H9 (cell line): ENCODE data around the gene TNPO2. TPM values are rescaled to one million over a fixed set of nuclear protein-coding genes. Genes with fewer than 3 reads are reported as not detected.

Experiments used
- DNase-seq: peaks from one replicate; pipeline ENCODE4 v3.0.0-alpha.2; 2017
- H2AFZ ChIP-seq: one replicate; pipeline ENCODE4 v1.6.1; 2013; ENCODE audit warnings: mild to moderate bottlenecking, low read length, control low read depth, moderate library complexity
- H2AK5ac ChIP-seq: 2 replicates; pipeline ENCODE4 v1.6.1; 2013; ENCODE audit warnings: low read length, control low read depth, mixed read lengths; ENCODE audit not compliant: insufficient read length
- H2BK120ac ChIP-seq: one replicate; pipeline ENCODE4 v1.6.1; 2013; ENCODE audit warnings: low read depth, mild to moderate bottlenecking, low read length, control low read depth, inconsistent platforms; ENCODE audit not compliant: poor library complexity, severe bottlenecking
- H2BK12ac ChIP-seq: 2 replicates; pipeline ENCODE4 v1.6.1; 2013; ENCODE audit warnings: low read length, control low read depth, mixed read lengths, low read depth; ENCODE audit not compliant: insufficient read length
- H2BK15ac ChIP-seq: 2 replicates; pipeline ENCODE4 v1.6.1; 2013; ENCODE audit warnings: low read depth, low read length, control low read depth
- H2BK20ac ChIP-seq: one replicate; pipeline ENCODE4 v1.6.1; 2013; ENCODE audit warnings: low read depth, mild to moderate bottlenecking, low read length, control low read depth, inconsistent platforms; ENCODE audit not compliant: poor library complexity, severe bottlenecking
- H2BK5ac ChIP-seq: 2 replicates; pipeline ENCODE4 v1.6.1; 2013; ENCODE audit warnings: low read length, control low read depth, mixed read lengths; ENCODE audit not compliant: insufficient read length
- H3K14ac ChIP-seq: 2 replicates; pipeline ENCODE4 v1.6.1; 2013; ENCODE audit warnings: low read length, control low read depth; ENCODE audit not compliant: insufficient read depth
- H3K18ac ChIP-seq: 2 replicates; pipeline ENCODE4 v1.6.1; 2013; ENCODE audit warnings: low read depth, mild to moderate bottlenecking, mixed read lengths, low read length, control low read depth; ENCODE audit not compliant: insufficient read length
- H3K23ac ChIP-seq: 2 replicates; pipeline ENCODE4 v1.6.1; 2013; ENCODE audit warnings: low read length, control low read depth, mixed read lengths, low read depth; ENCODE audit not compliant: insufficient read length
- H3K23me2 ChIP-seq: 2 replicates; pipeline ENCODE4 v1.6.1; 2013; ENCODE audit warnings: low read depth, mild to moderate bottlenecking, mixed read lengths, low read length, control low read depth; ENCODE audit not compliant: insufficient read length, poor library complexity, severe bottlenecking
- H3K27ac ChIP-seq: 2 replicates; pipeline ENCODE4 v1.5.1; 2013; ENCODE audit warnings: low read length, control low read depth, mixed read lengths, low read depth; ENCODE audit not compliant: insufficient read length
- H3K27me3 ChIP-seq: 2 replicates; pipeline ENCODE4 v1.6.1; 2013; ENCODE audit warnings: low read length, control low read depth, inconsistent platforms; ENCODE audit not compliant: insufficient read depth
- H3K4ac ChIP-seq: 2 replicates; pipeline ENCODE4 v1.6.1; 2013; ENCODE audit warnings: low read depth, mild to moderate bottlenecking, control low read depth, inconsistent platforms, low read length, moderate library complexity
- H3K4me1 ChIP-seq: 2 replicates; pipeline ENCODE4 v1.6.1; 2013; ENCODE audit warnings: low read length, control low read depth, inconsistent platforms; ENCODE audit not compliant: insufficient read depth
- H3K4me2 ChIP-seq: 2 replicates; pipeline ENCODE4 v1.6.1; 2013; ENCODE audit warnings: low read length, control low read depth, mixed read lengths; ENCODE audit not compliant: insufficient read length, insufficient read depth
- H3K56ac ChIP-seq: 2 replicates; pipeline ENCODE4 v1.6.1; 2013; ENCODE audit warnings: low read depth, mild to moderate bottlenecking, mixed read lengths, low read length, control low read depth; ENCODE audit not compliant: insufficient read length
- H3K79me1 ChIP-seq: 2 replicates; pipeline ENCODE4 v1.6.1; 2013; ENCODE audit warnings: low read depth, mild to moderate bottlenecking, moderate library complexity, low read length, control low read depth, inconsistent platforms; ENCODE audit not compliant: insufficient read depth, poor library complexity, severe bottlenecking
- H3K79me2 ChIP-seq: 2 replicates; pipeline ENCODE4 v1.6.1; 2013; ENCODE audit warnings: low read length, control low read depth, inconsistent platforms; ENCODE audit not compliant: insufficient read depth
- H3K9ac ChIP-seq: 2 replicates; pipeline ENCODE4 v1.6.1; 2013; ENCODE audit warnings: low read length, control low read depth, mixed read lengths; ENCODE audit not compliant: insufficient read length; ENCODE audit errors: extremely low read depth
- H3K9me3 ChIP-seq: one replicate; pipeline ENCODE4 v1.6.1; 2013; ENCODE audit warnings: low read depth, low read length, inconsistent platforms; ENCODE audit not compliant: control insufficient read depth
- H3T11ph ChIP-seq: one replicate; pipeline ENCODE4 v1.6.1; 2013; ENCODE audit warnings: mild to moderate bottlenecking, low read length, control low read depth, inconsistent platforms
- H4K20me1 ChIP-seq: one replicate; pipeline ENCODE4 v1.6.1; 2013; ENCODE audit not compliant: control insufficient read depth, insufficient read length, insufficient read depth
- H4K5ac ChIP-seq: 2 replicates; pipeline ENCODE4 v1.6.1; 2013; ENCODE audit warnings: low read depth, mild to moderate bottlenecking, mixed read lengths, low read length, control low read depth; ENCODE audit not compliant: insufficient read length
- H4K8ac ChIP-seq: replicated peaks from 2 replicates; pipeline ENCODE4 v1.6.1; 2013; ENCODE audit warnings: low read length, control low read depth, mixed read lengths, low read depth; ENCODE audit not compliant: insufficient read length
- H4K91ac ChIP-seq: 2 replicates; pipeline ENCODE4 v1.6.1; 2013; ENCODE audit warnings: low read depth, mild to moderate bottlenecking, moderate library complexity, mixed read lengths, low read length, control low read depth; ENCODE audit not compliant: insufficient read length
- H3K27ac Mint-ChIP-seq, 3 experiments: 2 replicates in 2 of 3; 3 replicates in 1 of 3; pipeline ENCODE4 v1.8.0; 2020 to 2021; ENCODE audit warnings: mixed read lengths in 3 of 3, mild to moderate bottlenecking in 1 of 3, moderate library complexity in 1 of 3
- H3K27me3 Mint-ChIP-seq: 2 replicates; pipeline ENCODE4 v1.8.0; 2021; ENCODE audit warnings: low read depth, mild to moderate bottlenecking, moderate library complexity, mixed read lengths
- H3K36me3 Mint-ChIP-seq, 3 experiments: 2 replicates in 2 of 3; 3 replicates in 1 of 3; pipeline ENCODE4 v1.8.0; 2020 to 2021; ENCODE audit warnings: low read depth in 3 of 3, mixed read lengths in 3 of 3; ENCODE audit not compliant: insufficient read depth in 1 of 3
- H3K4me1 Mint-ChIP-seq, 2 experiments: 2 replicates each; pipeline ENCODE4 v1.8.0; 2020; ENCODE audit warnings: mixed read lengths in 2 of 2
- H3K4me3 Mint-ChIP-seq, 2 experiments: 2 replicates in 1 of 2; 3 replicates in 1 of 2; pipeline ENCODE4 v1.8.0; 2020 to 2021; ENCODE audit warnings: mild to moderate bottlenecking in 2 of 2, mixed read lengths in 2 of 2, moderate library complexity in 1 of 2
- H3K9me3 Mint-ChIP-seq, 2 experiments: 2 replicates in 1 of 2; 3 replicates in 1 of 2; pipeline ENCODE4 v1.8.0; 2020; ENCODE audit warnings: mild to moderate bottlenecking in 2 of 2, mixed read lengths in 2 of 2, moderate library complexity in 1 of 2
- WGBS: extraction: QIAGEN DNeasy Blood & Tissue Kit; methylation state at CpG from one replicate; pipeline ENCODE4 v1.1.7; 2013; ENCODE audit warnings: missing lambda C conversion rate, low lambda C conversion rate, mixed read lengths; ENCODE audit not compliant: insufficient read length; ENCODE audit errors: extremely low coverage; 5-methylcytosine and 5-hydroxymethylcytosine counted together
- total RNA-seq: library from RNA; stranded (reverse); gene quantifications from 2 replicates; pipeline ENCODE4 v1.2.1, GENCODE V29; 2021
- TF ChIP-seq, protein P1 (sequence below): fragments of 200-600 bp; sonication (generic); conservative IDR thresholded peaks from 3 replicates; pipeline ENCODE4 v1.8.0; 2021; ENCODE audit warnings: antibody characterized with exemption, mild to moderate bottlenecking

Gene TNPO2
- total RNA-seq, 1 experiment from 2014 or later, result 159 TPM

DNA sequence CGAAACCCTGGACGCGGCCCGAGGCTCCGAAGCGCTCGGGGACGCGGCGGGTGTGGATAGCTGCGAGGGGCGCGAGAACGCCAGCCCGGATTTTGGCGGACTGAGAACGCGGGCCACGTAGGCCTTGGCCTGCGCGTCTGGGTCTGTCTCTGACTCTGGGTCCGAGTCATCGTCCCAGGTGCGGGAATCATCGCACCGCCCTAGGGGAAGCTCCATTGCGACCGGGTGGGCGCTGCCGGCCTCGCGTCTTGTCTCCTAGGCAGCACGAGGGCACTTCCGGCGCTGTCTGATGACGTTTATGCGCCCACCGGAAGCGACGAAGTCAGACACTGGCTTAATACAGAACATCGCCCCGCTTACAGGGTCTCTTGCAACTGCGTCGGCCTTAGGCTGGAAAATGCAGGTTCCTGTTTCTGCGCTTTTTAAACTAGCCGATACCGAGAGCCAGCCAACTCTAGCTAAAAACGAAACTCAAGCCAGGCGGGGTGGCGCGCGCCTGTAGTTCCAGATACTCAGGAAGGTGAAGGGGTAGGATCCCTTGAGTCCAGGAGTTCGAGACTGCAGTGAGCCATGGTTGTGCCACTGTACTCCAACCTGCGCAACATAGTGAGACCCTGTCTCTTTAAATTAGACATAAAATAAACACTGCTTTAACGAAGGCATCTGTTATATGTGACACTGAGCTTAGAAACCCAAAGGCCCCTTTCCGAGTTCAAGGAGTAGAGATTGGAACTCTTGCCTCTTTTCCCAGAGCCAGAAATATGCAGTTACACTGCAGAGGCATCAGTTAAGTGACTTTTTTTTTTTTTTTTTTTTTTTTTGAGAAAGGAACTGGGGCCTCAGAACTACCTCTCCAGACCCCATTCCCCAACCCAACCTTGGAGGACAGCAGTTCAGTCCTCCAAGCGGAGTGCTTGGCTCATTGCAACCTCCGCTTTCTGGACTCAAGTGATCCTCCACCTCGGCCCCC, 27.1 kb downstream of the TNPO2 start, which contains the start of gene FBXW9:
Gene FBXW9, minus strand, starts transcription at position 266 of the 970 bp plus-strand sequence. Its CDS starts 50 bp downstream, at position 216.
- H4K5ac ChIP-seq, result no peak within 1 kb of the TSS
- H3K4me1 ChIP-seq, result 0 out of 2 replicates have a peak, but pooled peaks cover 2% of the 10 kb centered on the region
- no peak within 1 kb of the TSS for H3K4ac ChIP-seq
- peak; percentile 97 for DNase-seq
- H2AK5ac ChIP-seq, result no peak within 1 kb of the TSS
- H3T11ph ChIP-seq, result no peak within 1 kb of the TSS
- no peak within 1 kb of the TSS for H2BK15ac ChIP-seq
- H4K91ac ChIP-seq, result no peak within 1 kb of the TSS
- no peaks in the 10 kb centered on the region for H3K79me1 ChIP-seq
- no peak within 1 kb of the TSS for H3K56ac ChIP-seq
- H3K18ac ChIP-seq, result peak within 1 kb of the TSS; percentile 51
- TF ChIP-seq, protein P1, sequence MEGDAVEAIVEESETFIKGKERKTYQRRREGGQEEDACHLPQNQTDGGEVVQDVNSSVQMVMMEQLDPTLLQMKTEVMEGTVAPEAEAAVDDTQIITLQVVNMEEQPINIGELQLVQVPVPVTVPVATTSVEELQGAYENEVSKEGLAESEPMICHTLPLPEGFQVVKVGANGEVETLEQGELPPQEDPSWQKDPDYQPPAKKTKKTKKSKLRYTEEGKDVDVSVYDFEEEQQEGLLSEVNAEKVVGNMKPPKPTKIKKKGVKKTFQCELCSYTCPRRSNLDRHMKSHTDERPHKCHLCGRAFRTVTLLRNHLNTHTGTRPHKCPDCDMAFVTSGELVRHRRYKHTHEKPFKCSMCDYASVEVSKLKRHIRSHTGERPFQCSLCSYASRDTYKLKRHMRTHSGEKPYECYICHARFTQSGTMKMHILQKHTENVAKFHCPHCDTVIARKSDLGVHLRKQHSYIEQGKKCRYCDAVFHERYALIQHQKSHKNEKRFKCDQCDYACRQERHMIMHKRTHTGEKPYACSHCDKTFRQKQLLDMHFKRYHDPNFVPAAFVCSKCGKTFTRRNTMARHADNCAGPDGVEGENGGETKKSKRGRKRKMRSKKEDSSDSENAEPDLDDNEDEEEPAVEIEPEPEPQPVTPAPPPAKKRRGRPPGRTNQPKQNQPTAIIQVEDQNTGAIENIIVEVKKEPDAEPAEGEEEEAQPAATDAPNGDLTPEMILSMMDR, result no peak
- H3K4me3 Mint-ChIP-seq, result peak within 1 kb of the TSS; percentile 82 to 89
- no peak within 1 kb of the TSS for H2AFZ ChIP-seq
- no peaks in the 10 kb centered on the region for H3K9me3 Mint-ChIP-seq
- H3K23me2 ChIP-seq, result peaks cover 4% of the 10 kb centered on the region
- no peak within 1 kb of the TSS for H3K23ac ChIP-seq
- H3K36me3 Mint-ChIP-seq, result peaks cover 13 to 33% (median 25%) of the 10 kb centered on the region in 3 experiments; a peak in 6 of 7 replicates
- peak within 1 kb of the TSS; percentile 97 to 99 (median 98) for H3K27ac Mint-ChIP-seq
- H3K4me1 Mint-ChIP-seq, result 0 out of 4 replicates have a peak, but pooled peaks cover 0 to 2% of the 10 kb centered on the region in 2 experiments
- peak within 1 kb of the TSS; percentile 72 for H3K27ac ChIP-seq
- H3K27me3 ChIP-seq, result no peaks in the 10 kb centered on the region
- no CpG with 5 or more reads among the region's 59 CpGs for WGBS
- H3K4me2 ChIP-seq, result peak within 1 kb of the TSS; percentile 81
- H2BK5ac ChIP-seq, result no peak within 1 kb of the TSS
- peaks cover 3% of the 10 kb centered on the region for H4K20me1 ChIP-seq
- H3K14ac ChIP-seq, result peak within 1 kb of the TSS; percentile 79; the same call in 1 of the 2 replicates
- no peaks in the 10 kb centered on the region for H3K79me2 ChIP-seq
- H2BK120ac ChIP-seq, result no peak within 1 kb of the TSS
- peak within 1 kb of the TSS; percentile 73 for H3K9ac ChIP-seq
- no peak within 1 kb of the TSS for H2BK12ac ChIP-seq
- H3K9me3 ChIP-seq, result no peaks in the 10 kb centered on the region
- no peak within 1 kb of the TSS for H4K8ac ChIP-seq
- H2BK20ac ChIP-seq, result no peak within 1 kb of the TSS
- H3K27me3 Mint-ChIP-seq, result no peaks in the 10 kb centered on the region; the same call in 1 of the 2 replicates
